Endothelial cell of umbilical vein (primary cell): ENCODE results near the gene RFLNA.

Experiments
- CTCF ChIP-seq, 2 donors: IDR thresholded peaks; 1 replicate in 1 of 2; 2 replicates in 1 of 2; pipeline ENCODE4 v1.5.1; 2011; ENCODE audit warnings: low read length in 2 of 2, mild to moderate bottlenecking in 2 of 2, moderate library complexity in 2 of 2, control low read depth in 1 of 2, inconsistent platforms in 1 of 2, low read depth in 1 of 2; ENCODE audit not compliant: insufficient read depth in 1 of 2; ENCODE audit errors: extremely low read depth in 1 of 2
- EZH2 ChIP-seq: IDR thresholded peaks from 2 replicates; pipeline ENCODE4 v1.6.1; 2012; ENCODE audit warnings: borderline replicate concordance, low read depth, mild to moderate bottlenecking, moderate library complexity, low read length, inconsistent platforms; ENCODE audit not compliant: severe bottlenecking
- GATA2 ChIP-seq: IDR thresholded peaks from 2 replicates; pipeline ENCODE4 v1.7.0; 2011; ENCODE audit warnings: low read depth, mild to moderate bottlenecking, moderate library complexity, mixed read lengths, low read length; ENCODE audit not compliant: insufficient read length, insufficient read depth
- JUN ChIP-seq: IDR thresholded peaks from 2 replicates; pipeline ENCODE4 v1.6.1; 2011; ENCODE audit warnings: borderline replicate concordance, low read depth; ENCODE audit not compliant: insufficient read length, insufficient read depth
- MAX ChIP-seq: IDR thresholded peaks from 2 replicates; pipeline ENCODE4 v1.6.1; 2011; ENCODE audit not compliant: insufficient read depth, insufficient read length
- MYC ChIP-seq: IDR thresholded peaks from one replicate; pipeline ENCODE4 v1.6.1; 2011; ENCODE audit warnings: mild to moderate bottlenecking, low read depth, low read length
- POLR2A ChIP-seq: IDR thresholded peaks from 2 replicates; pipeline ENCODE4 v1.6.1; 2012; ENCODE audit warnings: low read depth, mild to moderate bottlenecking, control low read depth, low read length
- POLR2AphosphoS5 ChIP-seq: IDR thresholded peaks from 2 replicates; pipeline ENCODE4 v1.6.1; 2012; ENCODE audit warnings: low read depth, mild to moderate bottlenecking, control low read depth, low read length, moderate library complexity; ENCODE audit not compliant: insufficient read depth

GRCh38 chr12:124283326-124283725 lies 11.6 kb upstream of the RFLNA start:
- no peak for TF ChIP-seq EZH2
- no peak for TF ChIP-seq CTCF (IDR thresholded peaks at IDR 0.05; ENCODE audit: extremely low read depth in 1 of 2, insufficient read depth in 1 of 2, low read depth in 1 of 2, low read length in 2 of 2)
- TF ChIP-seq POLR2AphosphoS5 = no peak
- no peak for TF ChIP-seq MAX
- no peak for TF ChIP-seq POLR2A
- TF ChIP-seq GATA2 = no peak
- TF ChIP-seq JUN = no peak
- no peak for TF ChIP-seq MYC
